GM23248 (cell line): ENCODE results near the gene ROR1.

Source experiments
- EZH2 ChIP-seq: fragments of 200-600 bp; sonication (generic); IDR thresholded peaks from 2 replicates; pipeline ENCODE4 v1.6.1; 2018; ENCODE audit warnings: antibody characterized with exemption, mild to moderate bottlenecking; ENCODE audit not compliant: insufficient read depth, poor library complexity, severe bottlenecking
- EZH2phosphoT487 ChIP-seq: fragments of 200-600 bp; sonication (generic); IDR thresholded peaks from 2 replicates; pipeline ENCODE4 v1.6.1; 2018; ENCODE audit warnings: antibody characterized with exemption, moderate library complexity, mild to moderate bottlenecking, low read depth; ENCODE audit not compliant: insufficient read depth

GRCh38 chr1:64121766-64122385, 348.1 kb downstream of the ROR1 start:
- TF ChIP-seq EZH2 (no peak), EZH2phosphoT487 (no peak)
